A549 (cell line): Measurements from ENCODE around the gene PDE3B.

Experiments used
- CBX8 ChIP-seq: fragments of 200-600 bp; sonication (generic); IDR thresholded peaks from 2 replicates; pipeline ENCODE4 v1.6.1; 2016
- FOSL2 ChIP-seq, 2 experiments: fragments of 450-650 bp in 1 of 2; fragments of >200 bp in 1 of 2; sonication (Bioruptor Twin) in 1 of 2; formaldehyde crosslinking; IDR thresholded peaks; 2 replicates each; pipeline versions ENCODE4 v1.5.0 to v1.6.1; 2016 to 2020; ENCODE audit warnings: mild to moderate bottlenecking in 1 of 2, moderate library complexity in 1 of 2
- TF ChIP-seq, protein P1 (sequence below): fragments of >200 bp; sonication (Bioruptor Twin); formaldehyde crosslinking; IDR thresholded peaks from 3 replicates; pipeline ENCODE4 v1.5.1; 2016
- TF ChIP-seq, protein P2 (sequence below): fragments of 450-650 bp; IDR thresholded peaks from 2 replicates; pipeline ENCODE4 v1.6.1; 2014; ENCODE audit warnings: antibody characterized with exemption
- TF ChIP-seq, protein P3 (sequence below): IDR thresholded peaks from 2 replicates; pipeline ENCODE4 v1.6.1; 2012

DNA sequence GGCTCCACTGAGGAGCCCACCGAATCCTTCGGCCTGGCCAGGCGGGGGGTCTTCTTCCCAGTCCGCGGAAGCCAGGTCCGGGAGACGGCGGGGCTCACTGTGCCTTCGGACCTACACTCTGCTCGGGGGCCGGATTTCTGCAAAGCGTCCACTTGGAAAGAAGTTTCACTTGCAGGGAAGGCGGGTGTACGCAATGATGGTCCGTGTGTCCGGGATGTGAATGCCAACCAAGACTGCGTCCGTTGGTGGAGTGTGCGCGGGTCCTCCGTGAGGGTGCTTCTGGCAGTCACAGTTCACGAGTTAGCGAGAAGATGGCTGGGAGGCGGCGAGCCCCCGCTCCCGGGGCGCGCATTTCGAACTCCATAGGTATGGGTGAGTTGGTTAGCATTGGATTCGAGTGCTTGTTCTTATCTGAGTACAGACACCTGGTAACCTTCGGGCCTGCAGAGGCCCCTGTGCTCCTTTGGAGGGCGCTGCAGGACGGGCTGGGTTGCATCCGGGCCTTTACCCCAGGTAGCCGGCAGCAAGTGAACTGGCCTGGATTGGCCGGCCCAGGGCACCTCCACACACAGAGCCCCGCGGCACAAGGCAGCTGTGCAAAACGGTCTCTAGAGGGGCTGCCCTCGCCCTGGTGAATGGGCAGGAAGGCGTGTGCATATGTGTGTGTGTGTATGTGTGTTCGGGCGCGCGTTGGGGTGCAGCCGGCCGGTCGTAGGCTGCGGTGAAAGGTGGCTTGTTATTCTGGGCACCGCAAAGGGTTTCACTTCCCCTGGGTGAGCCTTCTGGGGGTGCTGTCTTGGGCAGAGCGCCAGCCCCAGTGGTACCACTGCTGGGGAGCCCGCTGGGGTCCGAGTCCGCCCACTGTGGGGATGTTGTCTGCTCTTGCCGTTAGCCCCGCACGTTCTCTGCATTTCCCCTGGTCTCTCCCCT is 261.8 kb downstream of the PDE3B start:
- TF ChIP-seq CBX8, result no peak
- TF ChIP-seq, protein P1, sequence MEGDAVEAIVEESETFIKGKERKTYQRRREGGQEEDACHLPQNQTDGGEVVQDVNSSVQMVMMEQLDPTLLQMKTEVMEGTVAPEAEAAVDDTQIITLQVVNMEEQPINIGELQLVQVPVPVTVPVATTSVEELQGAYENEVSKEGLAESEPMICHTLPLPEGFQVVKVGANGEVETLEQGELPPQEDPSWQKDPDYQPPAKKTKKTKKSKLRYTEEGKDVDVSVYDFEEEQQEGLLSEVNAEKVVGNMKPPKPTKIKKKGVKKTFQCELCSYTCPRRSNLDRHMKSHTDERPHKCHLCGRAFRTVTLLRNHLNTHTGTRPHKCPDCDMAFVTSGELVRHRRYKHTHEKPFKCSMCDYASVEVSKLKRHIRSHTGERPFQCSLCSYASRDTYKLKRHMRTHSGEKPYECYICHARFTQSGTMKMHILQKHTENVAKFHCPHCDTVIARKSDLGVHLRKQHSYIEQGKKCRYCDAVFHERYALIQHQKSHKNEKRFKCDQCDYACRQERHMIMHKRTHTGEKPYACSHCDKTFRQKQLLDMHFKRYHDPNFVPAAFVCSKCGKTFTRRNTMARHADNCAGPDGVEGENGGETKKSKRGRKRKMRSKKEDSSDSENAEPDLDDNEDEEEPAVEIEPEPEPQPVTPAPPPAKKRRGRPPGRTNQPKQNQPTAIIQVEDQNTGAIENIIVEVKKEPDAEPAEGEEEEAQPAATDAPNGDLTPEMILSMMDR, result no peak; the same call in 2 of the 3 replicates
- no peak for TF ChIP-seq FOSL2 (IDR thresholded peaks at IDR 0.05)
- TF ChIP-seq FOSL2 (CRISPR knock-in tag; IDR thresholded peaks at IDR 0.05), result no peak
- TF ChIP-seq, protein P2, sequence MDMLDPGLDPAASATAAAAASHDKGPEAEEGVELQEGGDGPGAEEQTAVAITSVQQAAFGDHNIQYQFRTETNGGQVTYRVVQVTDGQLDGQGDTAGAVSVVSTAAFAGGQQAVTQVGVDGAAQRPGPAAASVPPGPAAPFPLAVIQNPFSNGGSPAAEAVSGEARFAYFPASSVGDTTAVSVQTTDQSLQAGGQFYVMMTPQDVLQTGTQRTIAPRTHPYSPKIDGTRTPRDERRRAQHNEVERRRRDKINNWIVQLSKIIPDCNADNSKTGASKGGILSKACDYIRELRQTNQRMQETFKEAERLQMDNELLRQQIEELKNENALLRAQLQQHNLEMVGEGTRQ, result no peak
- TF ChIP-seq, protein P3, sequence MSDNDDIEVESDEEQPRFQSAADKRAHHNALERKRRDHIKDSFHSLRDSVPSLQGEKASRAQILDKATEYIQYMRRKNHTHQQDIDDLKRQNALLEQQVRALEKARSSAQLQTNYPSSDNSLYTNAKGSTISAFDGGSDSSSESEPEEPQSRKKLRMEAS, result 0 out of 2 replicates have a peak, but pooled peaks have one; percentile 0
